ENCODE results near the gene TMED10.
"Not testable (repeated sequence)": the region's sequence is repeated elsewhere in the genome, so short reads cannot be mapped to it uniquely, and the experiment has no call there.

TMED10 gene

GRCh38 chr14:75156111-75156510, 20.3 kb downstream of the TMED10 start:
- H3K4me1 ChIP-seq (ENCODE audit: insufficient read depth, low read length) = no peaks in the 10 kb centered on the region
- H3K9ac ChIP-seq (ENCODE audit: low read length) = no peak overlapping the region
- H3K4me3 ChIP-seq (ENCODE audit: low read depth in 1 of 2, low read length in 2 of 2) = no peak overlapping the region
- no peaks in the 10 kb centered on the region for H3K27me3 ChIP-seq (ENCODE audit: control insufficient read depth in 1 of 2, insufficient read depth in 2 of 2, low read length in 2 of 2)
- H3K9me3 ChIP-seq (ENCODE audit: low read length) = no peaks in the 10 kb centered on the region
- no peaks in the 10 kb centered on the region for H3K36me3 ChIP-seq (ENCODE audit: insufficient read depth, low read length)
- H3K27ac ChIP-seq (ENCODE audit: low read depth, low read length) = no peak overlapping the region

DNA sequence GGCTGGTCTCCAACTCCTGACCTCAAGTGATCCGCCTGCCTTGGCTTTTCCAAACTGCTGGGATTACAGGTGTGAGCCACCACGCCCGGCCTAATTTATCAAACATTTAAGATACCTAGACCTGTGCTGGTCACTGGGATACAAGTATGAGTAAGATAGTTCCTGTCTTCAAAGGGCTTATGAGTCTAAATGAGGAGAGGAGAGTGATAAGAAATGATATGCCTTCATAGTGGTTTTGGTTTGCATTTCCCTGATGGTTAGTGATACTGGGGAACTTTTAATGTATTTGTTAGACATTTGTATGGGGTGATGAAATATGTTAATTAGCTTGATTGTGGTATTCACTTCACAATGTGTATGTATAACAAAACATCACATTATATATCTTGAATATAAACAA, 21.2 kb downstream of the TMED10 start:
- H3K27me3 ChIP-seq (ENCODE audit: control insufficient read depth in 1 of 2, insufficient read depth in 2 of 2, low read length in 2 of 2) = no peaks in the 10 kb centered on the region
- no peak overlapping the region for H3K9ac ChIP-seq (ENCODE audit: low read length)
- H3K27ac ChIP-seq (ENCODE audit: low read depth, low read length) = no peak overlapping the region
- H3K9me3 ChIP-seq (ENCODE audit: low read length) = no peaks in the 10 kb centered on the region
- no peak overlapping the region for H3K4me3 ChIP-seq (ENCODE audit: low read depth in 1 of 2, low read length in 2 of 2)
- H3K4me1 ChIP-seq (ENCODE audit: insufficient read depth, low read length) = no peaks in the 10 kb centered on the region
- peaks cover 5% of the 10 kb centered on the region for H3K36me3 ChIP-seq (ENCODE audit: insufficient read depth, low read length)

- Histone ChIP-seq H3K9ac (ENCODE audit: low read length) (no peak overlapping the region), H3K4me1 (ENCODE audit: insufficient read depth, low read length) (peaks cover 4% of the 10 kb centered on the region), H3K36me3 (ENCODE audit: insufficient read depth, low read length) (peaks cover 12% of the 10 kb centered on the region), H3K4me3 (ENCODE audit: low read depth in 1 of 2, low read length in 2 of 2) (no peak overlapping the region), H3K27ac (ENCODE audit: low read depth, low read length) (no peak overlapping the region), H3K9me3 (ENCODE audit: low read length) (no peaks in the 10 kb centered on the region), H3K27me3 (ENCODE audit: control insufficient read depth in 1 of 2, insufficient read depth in 2 of 2, low read length in 2 of 2) (no peaks in the 10 kb centered on the region)
Observed at GRCh38 chr14:75153295-75153694, 23.1 kb downstream of the TMED10 start.

GRCh38 chr14:75151851-75152250, 24.6 kb downstream of the TMED10 start:
- Histone ChIP-seq H3K9ac (ENCODE audit: low read length) (no peak overlapping the region), H3K27me3 (ENCODE audit: control insufficient read depth in 1 of 2, insufficient read depth in 2 of 2, low read length in 2 of 2) (no peaks in the 10 kb centered on the region), H3K9me3 (ENCODE audit: low read length) (no peaks in the 10 kb centered on the region), H3K36me3 (ENCODE audit: insufficient read depth, low read length) (peaks cover 12% of the 10 kb centered on the region), H3K4me1 (ENCODE audit: insufficient read depth, low read length) (peaks cover 8% of the 10 kb centered on the region), H3K27ac (ENCODE audit: low read depth, low read length) (no peak overlapping the region), H3K4me3 (ENCODE audit: low read depth in 1 of 2, low read length in 2 of 2) (no peak overlapping the region)

DNA sequence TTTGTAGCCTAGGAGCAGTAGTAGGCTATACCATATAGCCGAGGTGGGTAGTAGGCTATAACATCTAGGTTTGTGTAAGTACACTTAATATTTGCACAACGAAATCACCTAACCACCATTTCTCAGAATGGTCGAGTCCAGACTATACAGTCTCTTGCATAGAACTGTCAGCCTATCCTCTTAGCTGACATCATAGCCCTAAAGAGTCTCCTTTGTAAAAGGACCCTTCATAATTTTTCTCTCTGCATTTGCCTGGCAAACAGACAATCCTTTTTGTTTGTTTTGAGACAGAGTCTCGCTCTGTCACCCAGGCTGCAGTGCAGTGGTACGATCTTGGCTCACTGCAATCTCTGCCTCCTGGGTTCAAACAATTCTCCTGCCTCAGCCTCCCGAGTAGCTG, 25.8 kb downstream of the TMED10 start:
- not testable (repeated sequence) for H3K9ac ChIP-seq (ENCODE audit: low read length); H3K4me1 ChIP-seq (ENCODE audit: insufficient read depth, low read length); H3K4me3 ChIP-seq (ENCODE audit: low read depth in 1 of 2, low read length in 2 of 2); H3K27me3 ChIP-seq (ENCODE audit: control insufficient read depth in 1 of 2, insufficient read depth in 2 of 2, low read length in 2 of 2); H3K27ac ChIP-seq (ENCODE audit: low read depth, low read length); H3K9me3 ChIP-seq (ENCODE audit: low read length)
- peaks cover 18% of the 10 kb centered on the region for H3K36me3 ChIP-seq (ENCODE audit: insufficient read depth, low read length)

GRCh38 chr14:75150150-75150549, 26.3 kb downstream of the TMED10 start:
- Histone ChIP-seq H3K4me1 (ENCODE audit: insufficient read depth, low read length) (peaks cover 8% of the 10 kb centered on the region), H3K9ac (ENCODE audit: low read length) (no peak overlapping the region), H3K4me3 (ENCODE audit: low read depth in 1 of 2, low read length in 2 of 2) (no peak overlapping the region), H3K9me3 (ENCODE audit: low read length) (no peaks in the 10 kb centered on the region), H3K27ac (ENCODE audit: low read depth, low read length) (no peak overlapping the region), H3K36me3 (ENCODE audit: insufficient read depth, low read length) (peaks cover 18% of the 10 kb centered on the region), H3K27me3 (ENCODE audit: control insufficient read depth in 1 of 2, insufficient read depth in 2 of 2, low read length in 2 of 2) (no peaks in the 10 kb centered on the region)

- no peak overlapping the region for H3K27ac ChIP-seq (ENCODE audit: low read depth, low read length)
- no peak overlapping the region for H3K9ac ChIP-seq (ENCODE audit: low read length)
- peaks cover 18% of the 10 kb centered on the region for H3K36me3 ChIP-seq (ENCODE audit: insufficient read depth, low read length)
- peaks cover 24% of the 10 kb centered on the region for H3K4me1 ChIP-seq (ENCODE audit: insufficient read depth, low read length)
- no peaks in the 10 kb centered on the region for H3K27me3 ChIP-seq (ENCODE audit: control insufficient read depth in 1 of 2, insufficient read depth in 2 of 2, low read length in 2 of 2)
- no peaks in the 10 kb centered on the region for H3K9me3 ChIP-seq (ENCODE audit: low read length)
- H3K4me3 ChIP-seq (ENCODE audit: low read depth in 1 of 2, low read length in 2 of 2) = no peak overlapping the region
Observed at GRCh38 chr14:75147423-75148071, 28.9 kb downstream of the TMED10 start.

DNA sequence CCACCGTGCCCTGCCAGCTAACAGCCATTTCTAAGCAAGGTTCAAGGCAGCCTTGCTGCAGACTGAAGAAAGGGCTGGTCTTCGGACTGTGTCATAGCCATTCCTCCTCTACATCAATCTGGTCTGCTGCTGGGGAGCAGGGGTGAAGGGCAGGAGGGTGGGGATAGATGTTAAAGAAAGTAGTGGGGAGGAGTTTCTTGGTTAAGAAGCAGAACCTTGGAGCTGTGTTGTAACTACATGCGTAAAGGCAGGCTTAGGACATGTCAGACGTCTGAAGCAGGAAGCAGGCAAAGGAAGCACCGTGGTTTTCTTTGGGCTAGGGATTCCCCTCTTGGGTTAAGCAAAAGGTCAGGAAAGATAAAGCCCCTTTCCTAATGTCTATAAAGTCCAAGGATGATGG, 31.5 kb downstream of the TMED10 start:
- H3K9ac ChIP-seq (ENCODE audit: low read length) = no peak overlapping the region
- H3K27ac ChIP-seq (ENCODE audit: low read depth, low read length) = no peak overlapping the region
- no peaks in the 10 kb centered on the region for H3K9me3 ChIP-seq (ENCODE audit: low read length)
- peaks cover 41% of the 10 kb centered on the region for H3K4me1 ChIP-seq (ENCODE audit: insufficient read depth, low read length)
- H3K4me3 ChIP-seq (ENCODE audit: low read depth in 1 of 2, low read length in 2 of 2) = no peak overlapping the region
- H3K36me3 ChIP-seq (ENCODE audit: insufficient read depth, low read length) = peaks cover 12% of the 10 kb centered on the region
- H3K27me3 ChIP-seq (ENCODE audit: control insufficient read depth in 1 of 2, insufficient read depth in 2 of 2, low read length in 2 of 2) = no peaks in the 10 kb centered on the region

DNA sequence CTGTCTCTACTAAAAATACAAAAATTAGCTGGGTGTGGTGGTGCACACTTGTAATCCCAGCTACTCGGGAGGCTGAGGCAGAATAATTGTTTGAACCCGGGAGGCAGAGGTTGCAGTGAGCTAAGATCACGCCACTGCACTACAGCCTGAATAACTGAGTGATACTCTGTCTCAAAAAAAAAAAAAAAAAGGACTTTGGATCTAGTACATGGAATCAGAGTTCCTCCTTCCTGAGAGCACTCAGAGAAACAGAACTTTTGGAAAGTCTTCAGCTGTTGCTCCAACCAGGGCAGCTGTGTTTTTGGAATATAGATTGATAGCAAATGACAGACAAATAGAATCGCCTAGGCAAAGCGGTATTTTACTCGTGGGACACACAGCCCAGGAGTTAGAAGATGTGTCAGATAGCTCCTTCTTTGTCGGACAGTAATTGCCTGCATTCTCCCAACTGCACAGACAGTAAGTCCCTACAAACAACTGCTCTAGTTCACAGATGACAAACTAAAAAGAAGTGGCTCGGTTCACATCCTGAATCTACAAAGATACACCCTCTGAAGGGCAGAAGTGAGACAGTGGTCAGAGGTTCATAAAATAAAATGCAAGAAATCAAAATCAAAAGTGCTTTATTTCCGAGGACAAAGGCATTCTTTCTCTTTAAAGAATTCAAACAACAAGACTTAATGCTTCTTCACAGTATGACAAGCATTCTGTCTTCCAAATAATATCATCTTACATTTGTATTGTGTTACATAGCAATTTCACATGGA, 32.5 kb downstream of the TMED10 start:
- H3K27ac ChIP-seq (ENCODE audit: low read depth, low read length) = peak overlapping the region; percentile 5
- peaks cover 46% of the 10 kb centered on the region for H3K4me1 ChIP-seq (ENCODE audit: insufficient read depth, low read length)
- no peaks in the 10 kb centered on the region for H3K27me3 ChIP-seq (ENCODE audit: control insufficient read depth in 1 of 2, insufficient read depth in 2 of 2, low read length in 2 of 2)
- H3K36me3 ChIP-seq (ENCODE audit: insufficient read depth, low read length) = peaks cover 6% of the 10 kb centered on the region
- no peaks in the 10 kb centered on the region for H3K9me3 ChIP-seq (ENCODE audit: low read length)
- no peak overlapping the region for H3K4me3 ChIP-seq (ENCODE audit: low read depth in 1 of 2, low read length in 2 of 2)
- H3K9ac ChIP-seq (ENCODE audit: low read length) = no peak overlapping the region

DNA sequence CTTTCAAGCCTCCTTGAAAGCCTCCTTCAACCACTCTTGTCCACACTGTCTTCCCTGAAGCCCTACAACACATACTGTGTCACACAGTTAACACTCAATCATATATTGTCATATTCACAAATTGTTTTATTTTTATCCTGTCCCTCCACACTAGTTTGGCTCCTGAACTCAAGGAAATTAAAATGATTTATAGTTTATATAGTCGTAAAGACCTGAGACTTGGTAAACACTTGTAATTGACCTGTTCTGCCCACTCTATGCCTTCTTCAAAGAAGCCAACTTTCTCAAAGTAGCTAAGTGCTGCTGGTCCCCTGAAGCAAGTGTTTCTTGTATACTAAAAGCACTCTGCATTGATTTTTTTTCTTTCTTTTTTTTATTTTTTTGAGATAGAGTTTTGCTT, 33.9 kb downstream of the TMED10 start:
- Histone ChIP-seq H3K4me3 (ENCODE audit: low read depth in 1 of 2, low read length in 2 of 2) (no peak overlapping the region), H3K36me3 (ENCODE audit: insufficient read depth, low read length) (peaks cover 6% of the 10 kb centered on the region), H3K9ac (ENCODE audit: low read length) (no peak overlapping the region), H3K27ac (ENCODE audit: low read depth, low read length) (no peak overlapping the region), H3K4me1 (ENCODE audit: insufficient read depth, low read length) (peaks cover 48% of the 10 kb centered on the region), H3K27me3 (ENCODE audit: control insufficient read depth in 1 of 2, insufficient read depth in 2 of 2, low read length in 2 of 2) (no peaks in the 10 kb centered on the region), H3K9me3 (ENCODE audit: low read length) (no peaks in the 10 kb centered on the region)

- Histone ChIP-seq H3K9ac (ENCODE audit: low read length) (no peak overlapping the region), H3K4me1 (ENCODE audit: insufficient read depth, low read length) (peaks cover 48% of the 10 kb centered on the region), H3K27ac (ENCODE audit: low read depth, low read length) (no peak overlapping the region)
Observed at GRCh38 chr14:75141967-75142366, 34.4 kb downstream of the TMED10 start.

DNA sequence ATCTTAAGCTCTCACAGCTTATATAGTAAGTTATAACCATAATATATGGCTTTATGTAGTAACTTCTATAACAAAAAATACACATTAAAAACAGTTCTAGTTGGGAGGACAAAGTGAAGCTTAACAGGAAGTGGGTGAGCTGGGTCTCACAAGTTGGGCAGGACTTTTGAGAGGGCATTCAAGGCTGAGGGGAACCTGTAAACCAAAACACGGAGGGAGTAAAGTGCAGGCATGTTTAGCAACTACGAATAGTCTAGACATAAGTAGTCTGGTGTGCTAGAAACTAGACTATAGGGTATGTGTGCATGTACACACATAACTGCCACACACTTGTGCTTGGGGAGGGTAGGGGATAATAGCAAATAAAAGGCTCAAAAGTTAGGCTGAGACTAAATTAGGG, 35.4 kb downstream of the TMED10 start:
- Histone ChIP-seq H3K4me3 (ENCODE audit: low read depth in 1 of 2, low read length in 2 of 2) (no peak overlapping the region), H3K4me1 (ENCODE audit: insufficient read depth, low read length) (peaks cover 48% of the 10 kb centered on the region), H3K27ac (ENCODE audit: low read depth, low read length) (no peak overlapping the region), H3K9ac (ENCODE audit: low read length) (no peak overlapping the region), H3K27me3 (ENCODE audit: control insufficient read depth in 1 of 2, insufficient read depth in 2 of 2, low read length in 2 of 2) (no peaks in the 10 kb centered on the region), H3K9me3 (ENCODE audit: low read length) (no peaks in the 10 kb centered on the region), H3K36me3 (ENCODE audit: insufficient read depth, low read length) (peaks cover under 1% of the 10 kb centered on the region)

More at GRCh38 chr14:75141967-75142366, 34.4 kb downstream of the TMED10 start:
- Histone ChIP-seq H3K27me3 (ENCODE audit: control insufficient read depth in 1 of 2, insufficient read depth in 2 of 2, low read length in 2 of 2) (no peaks in the 10 kb centered on the region), H3K9me3 (ENCODE audit: low read length) (no peaks in the 10 kb centered on the region), H3K4me3 (ENCODE audit: low read depth in 1 of 2, low read length in 2 of 2) (no peak overlapping the region), H3K36me3 (ENCODE audit: insufficient read depth, low read length) (peaks cover 6% of the 10 kb centered on the region)
